ENCODE data around the gene SMARCA2.

Gene SMARCA2

GRCh38 chr9:2024888-2025782 lies 10.0 kb downstream of the SMARCA2 start:
- H3K27me3 ChIP-seq (ENCODE audit: control insufficient read depth, insufficient read depth, low read length), result peaks cover 10% of the 10 kb centered on the region
- H3K9ac ChIP-seq (ENCODE audit: low read depth, low read length), result no peak overlapping the region
- H3K27ac ChIP-seq (ENCODE audit: low read depth, low read length), result no peak overlapping the region
- H3K36me3 ChIP-seq (ENCODE audit: control insufficient read depth, insufficient read depth, low read length), result no peaks in the 10 kb centered on the region
- H3K9me3 ChIP-seq (ENCODE audit: control insufficient read depth, insufficient read depth, low read length), result no peaks in the 10 kb centered on the region
- H3K4me3 ChIP-seq (ENCODE audit: low read depth, low read length), result no peak overlapping the region
- H3K4me1 ChIP-seq (ENCODE audit: control insufficient read depth, insufficient read depth, low read length), result peaks cover 34% of the 10 kb centered on the region

DNA sequence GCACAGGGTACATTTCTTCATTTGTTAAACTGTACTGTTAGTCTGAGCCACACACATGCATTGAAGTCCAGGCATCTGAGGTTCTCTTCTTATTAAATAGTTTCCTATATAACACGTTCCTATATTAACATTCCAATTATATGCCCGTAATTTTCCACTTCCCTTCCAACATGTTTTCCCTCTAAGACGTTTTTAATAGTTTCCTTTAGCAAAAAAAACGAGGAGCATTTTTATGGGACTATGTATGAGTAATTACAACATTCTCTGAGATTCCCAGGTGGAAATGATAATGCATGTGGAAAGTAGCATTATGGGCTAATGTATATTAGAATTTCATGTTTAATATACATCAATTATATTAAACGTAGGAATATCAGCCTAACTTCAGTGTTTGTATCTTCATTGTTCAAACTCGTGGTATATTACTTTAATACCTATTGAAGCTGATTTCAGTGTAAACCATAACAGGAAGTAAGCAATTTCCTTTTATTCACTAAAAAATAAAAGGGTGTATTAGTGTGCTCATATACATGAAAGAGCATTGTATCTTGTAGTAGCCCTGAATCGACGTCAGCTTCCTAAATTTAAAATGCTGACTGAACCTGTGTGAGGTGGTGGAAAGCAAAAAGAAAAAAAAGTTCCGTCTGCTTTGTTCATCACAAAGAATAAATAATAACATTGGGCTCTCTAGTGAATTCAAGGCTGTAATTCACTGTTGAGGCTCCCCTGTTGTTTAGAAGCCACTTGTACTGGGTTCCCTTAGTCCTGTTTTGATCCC lies 11.3 kb downstream of the SMARCA2 start:
- Histone ChIP-seq H3K9ac (ENCODE audit: low read depth, low read length) (no peak overlapping the region), H3K4me3 (ENCODE audit: low read depth, low read length) (no peak overlapping the region), H3K27ac (ENCODE audit: low read depth, low read length) (no peak overlapping the region), H3K36me3 (ENCODE audit: control insufficient read depth, insufficient read depth, low read length) (no peaks in the 10 kb centered on the region), H3K9me3 (ENCODE audit: control insufficient read depth, insufficient read depth, low read length) (no peaks in the 10 kb centered on the region), H3K27me3 (ENCODE audit: control insufficient read depth, insufficient read depth, low read length) (0 out of 2 replicates have a peak, but pooled peaks cover 3% of the 10 kb centered on the region), H3K4me1 (ENCODE audit: control insufficient read depth, insufficient read depth, low read length) (peaks cover 33% of the 10 kb centered on the region)

DNA sequence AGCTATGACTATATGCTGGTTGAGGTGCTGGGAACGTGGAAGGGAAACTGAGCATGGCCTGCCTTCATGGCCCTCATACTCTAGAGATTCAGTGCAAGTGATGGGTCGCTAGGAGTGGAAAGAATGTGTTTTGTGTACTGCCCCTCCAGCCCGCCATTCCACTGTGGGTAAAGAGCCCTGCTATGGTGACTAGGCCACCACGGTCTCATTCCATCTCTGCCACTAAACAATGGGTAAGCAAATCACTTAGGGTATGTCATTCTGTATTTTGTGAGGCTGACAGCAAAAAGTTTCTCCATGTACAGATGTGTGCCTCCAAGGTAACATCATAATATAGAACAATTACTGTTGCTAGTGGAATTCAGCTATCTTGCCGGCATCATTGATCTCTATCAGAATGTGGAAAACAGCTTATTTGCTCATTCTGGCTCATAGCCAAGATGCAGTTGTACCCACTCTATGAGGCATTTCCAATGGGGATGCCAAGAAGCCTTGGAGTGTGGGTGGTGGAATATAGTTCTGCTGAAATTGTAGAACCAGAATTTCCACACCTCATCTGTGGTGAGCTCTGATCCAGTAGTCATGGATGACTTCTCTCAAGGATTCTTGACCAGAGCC lies 12.5 kb downstream of the SMARCA2 start:
- no peaks in the 10 kb centered on the region for H3K9me3 ChIP-seq (ENCODE audit: control insufficient read depth, insufficient read depth, low read length)
- no peak overlapping the region for H3K27ac ChIP-seq (ENCODE audit: low read depth, low read length)
- no peak overlapping the region for H3K9ac ChIP-seq (ENCODE audit: low read depth, low read length)
- no peaks in the 10 kb centered on the region for H3K36me3 ChIP-seq (ENCODE audit: control insufficient read depth, insufficient read depth, low read length)
- peaks cover 26% of the 10 kb centered on the region for H3K4me1 ChIP-seq (ENCODE audit: control insufficient read depth, insufficient read depth, low read length)
- no peak overlapping the region for H3K4me3 ChIP-seq (ENCODE audit: low read depth, low read length)
- H3K27me3 ChIP-seq (ENCODE audit: control insufficient read depth, insufficient read depth, low read length), result no peaks in the 10 kb centered on the region

DNA sequence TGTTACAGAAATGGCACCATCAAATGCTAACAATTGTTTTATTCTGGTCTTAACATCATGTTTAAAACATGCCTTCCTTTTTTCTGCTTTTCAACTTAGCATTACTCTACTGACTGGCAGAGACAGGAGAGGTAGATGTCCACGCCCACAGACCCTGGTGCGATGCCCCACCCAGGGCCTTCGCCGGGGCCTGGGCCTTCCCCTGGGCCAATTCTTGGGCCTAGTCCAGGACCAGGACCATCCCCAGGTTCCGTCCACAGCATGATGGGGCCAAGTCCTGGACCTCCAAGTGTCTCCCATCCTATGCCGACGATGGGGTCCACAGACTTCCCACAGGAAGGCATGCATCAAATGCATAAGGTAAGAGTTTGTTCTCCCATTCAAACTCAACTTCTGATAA lies 13.7 kb downstream of the SMARCA2 start:
- Histone ChIP-seq H3K4me1 (ENCODE audit: control insufficient read depth, insufficient read depth, low read length) (peaks cover 15% of the 10 kb centered on the region), H3K9me3 (ENCODE audit: control insufficient read depth, insufficient read depth, low read length) (no peaks in the 10 kb centered on the region), H3K9ac (ENCODE audit: low read depth, low read length) (no peak overlapping the region), H3K27me3 (ENCODE audit: control insufficient read depth, insufficient read depth, low read length) (no peaks in the 10 kb centered on the region), H3K36me3 (ENCODE audit: control insufficient read depth, insufficient read depth, low read length) (no peaks in the 10 kb centered on the region; the same call in 1 of the 2 replicates), H3K4me3 (ENCODE audit: low read depth, low read length) (no peak overlapping the region), H3K27ac (ENCODE audit: low read depth, low read length) (no peak overlapping the region)

DNA sequence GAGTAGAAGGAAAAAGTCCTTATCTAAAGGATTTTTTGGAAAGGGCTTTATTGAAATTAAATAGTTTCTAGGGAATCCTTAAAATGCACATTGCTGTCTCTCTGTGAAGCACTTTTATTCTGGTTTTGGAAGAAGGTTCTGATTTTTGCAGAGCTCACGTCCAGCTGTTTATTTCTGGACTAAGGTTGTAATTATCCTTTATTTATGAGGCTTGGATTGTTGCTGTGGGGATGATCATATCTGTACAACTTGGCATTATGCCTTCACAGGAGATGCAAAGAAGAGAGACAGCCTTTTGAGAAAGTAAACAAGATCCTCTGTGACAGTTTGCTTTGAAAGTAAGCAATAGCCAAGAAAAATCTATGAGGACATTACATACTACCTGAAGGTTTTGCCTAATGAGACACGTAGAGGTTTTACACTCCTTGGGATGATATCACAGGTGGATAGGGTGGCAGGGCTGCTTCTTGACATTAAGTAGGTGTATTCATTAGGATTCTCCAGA lies 14.6 kb downstream of the SMARCA2 start:
- Histone ChIP-seq H3K36me3 (ENCODE audit: control insufficient read depth, insufficient read depth, low read length) (no peaks in the 10 kb centered on the region; the same call in 1 of the 2 replicates), H3K27ac (ENCODE audit: low read depth, low read length) (no peak overlapping the region), H3K9ac (ENCODE audit: low read depth, low read length) (no peak overlapping the region), H3K27me3 (ENCODE audit: control insufficient read depth, insufficient read depth, low read length) (no peaks in the 10 kb centered on the region), H3K4me1 (ENCODE audit: control insufficient read depth, insufficient read depth, low read length) (peaks cover 7% of the 10 kb centered on the region), H3K9me3 (ENCODE audit: control insufficient read depth, insufficient read depth, low read length) (no peaks in the 10 kb centered on the region), H3K4me3 (ENCODE audit: low read depth, low read length) (no peak overlapping the region)

DNA sequence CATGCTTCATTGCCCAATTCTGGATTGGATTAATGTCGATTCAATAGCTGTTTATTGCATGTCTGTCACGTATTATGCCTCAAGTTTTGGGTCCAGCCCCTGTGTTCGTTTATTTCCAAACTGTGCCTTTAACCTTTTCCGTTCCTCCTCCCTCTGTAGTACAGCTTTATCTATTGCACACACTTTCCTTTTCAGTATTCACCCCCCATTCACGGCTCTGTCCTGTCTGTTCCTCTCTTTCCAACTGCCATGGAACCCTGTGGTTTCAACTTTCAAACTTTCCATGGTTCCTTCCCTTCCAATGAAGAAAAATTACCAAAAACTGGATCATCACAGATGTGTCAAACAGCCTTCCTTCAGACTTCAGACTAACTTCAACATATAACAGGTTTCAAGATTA lies 17.1 kb downstream of the SMARCA2 start:
- no peaks in the 10 kb centered on the region for H3K27me3 ChIP-seq (ENCODE audit: control insufficient read depth, insufficient read depth, low read length)
- H3K4me1 ChIP-seq (ENCODE audit: control insufficient read depth, insufficient read depth, low read length), result no peaks in the 10 kb centered on the region
- H3K9me3 ChIP-seq (ENCODE audit: control insufficient read depth, insufficient read depth, low read length), result no peaks in the 10 kb centered on the region
- H3K36me3 ChIP-seq (ENCODE audit: control insufficient read depth, insufficient read depth, low read length), result no peaks in the 10 kb centered on the region; the same call in 1 of the 2 replicates
- no peak overlapping the region for H3K9ac ChIP-seq (ENCODE audit: low read depth, low read length)
- H3K27ac ChIP-seq (ENCODE audit: low read depth, low read length), result no peak overlapping the region
- no peak overlapping the region for H3K4me3 ChIP-seq (ENCODE audit: low read depth, low read length)

DNA sequence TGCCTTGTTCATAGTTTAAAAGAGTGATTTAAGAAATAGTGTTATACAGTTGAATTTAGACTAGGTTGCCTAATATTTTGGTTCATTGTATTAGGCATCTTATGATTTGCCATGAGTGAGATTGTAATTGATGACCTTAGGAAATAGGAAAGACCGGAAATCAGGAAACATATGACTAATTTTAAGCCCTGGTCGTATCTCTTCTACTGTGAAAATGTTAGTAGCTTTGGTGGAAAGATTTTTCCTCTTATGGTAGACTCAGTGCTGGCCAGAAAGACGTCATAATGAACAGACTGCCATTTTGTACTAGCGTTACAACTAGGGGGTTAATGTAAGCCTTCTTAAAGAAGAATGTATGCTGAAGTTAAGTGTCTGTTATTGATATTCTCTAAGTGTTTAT lies 21.7 kb downstream of the SMARCA2 start:
- H3K36me3 ChIP-seq (ENCODE audit: control insufficient read depth, insufficient read depth, low read length), result no peaks in the 10 kb centered on the region; the same call in none of the 2 replicates
- H3K27ac ChIP-seq (ENCODE audit: low read depth, low read length), result no peak overlapping the region
- no peaks in the 10 kb centered on the region for H3K27me3 ChIP-seq (ENCODE audit: control insufficient read depth, insufficient read depth, low read length)
- no peaks in the 10 kb centered on the region for H3K9me3 ChIP-seq (ENCODE audit: control insufficient read depth, insufficient read depth, low read length)
- H3K4me3 ChIP-seq (ENCODE audit: low read depth, low read length), result no peak overlapping the region
- no peak overlapping the region for H3K9ac ChIP-seq (ENCODE audit: low read depth, low read length)
- no peaks in the 10 kb centered on the region; the same call in 1 of the 2 replicates for H3K4me1 ChIP-seq (ENCODE audit: control insufficient read depth, insufficient read depth, low read length)

DNA sequence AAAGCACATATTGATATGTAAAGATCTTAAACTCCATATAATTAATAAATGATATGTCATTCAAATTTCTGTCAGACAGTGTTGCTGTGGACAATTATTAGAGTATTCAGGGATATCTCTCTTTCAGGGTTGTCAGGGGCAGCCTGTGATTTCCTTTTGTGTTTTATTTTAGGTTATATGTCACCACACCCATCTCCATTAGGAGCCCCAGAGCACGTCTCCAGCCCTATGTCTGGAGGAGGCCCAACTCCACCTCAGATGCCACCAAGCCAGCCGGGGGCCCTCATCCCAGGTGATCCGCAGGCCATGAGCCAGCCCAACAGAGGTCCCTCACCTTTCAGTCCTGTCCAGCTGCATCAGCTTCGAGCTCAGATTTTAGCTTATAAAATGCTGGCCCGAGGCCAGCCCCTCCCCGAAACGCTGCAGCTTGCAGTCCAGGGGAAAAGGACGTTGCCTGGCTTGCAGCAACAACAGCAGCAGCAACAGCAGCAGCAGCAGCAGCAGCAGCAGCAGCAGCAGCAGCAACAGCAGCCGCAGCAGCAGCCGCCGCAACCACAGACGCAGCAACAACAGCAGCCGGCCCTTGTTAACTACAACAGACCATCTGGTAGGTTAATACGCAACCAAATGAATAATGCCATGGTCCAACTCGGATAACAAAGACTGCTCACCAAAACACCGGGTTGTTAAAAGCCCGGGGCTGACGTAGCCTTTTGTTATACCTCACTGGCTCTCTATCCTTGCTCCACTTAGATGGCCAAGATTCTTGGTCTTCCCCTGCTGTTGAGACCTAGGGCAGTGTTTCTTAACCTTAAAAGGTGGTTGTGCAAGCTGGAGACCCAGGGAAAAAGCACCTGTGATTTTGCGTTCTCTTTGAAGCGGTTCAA lies 24.4 kb downstream of the SMARCA2 start:
- Histone ChIP-seq H3K9me3 (ENCODE audit: control insufficient read depth, insufficient read depth, low read length) (no peaks in the 10 kb centered on the region), H3K27me3 (ENCODE audit: control insufficient read depth, insufficient read depth, low read length) (peaks cover 1% of the 10 kb centered on the region; the same call in 1 of the 2 replicates), H3K9ac (ENCODE audit: low read depth, low read length) (no peak overlapping the region; the same call in 1 of the 2 replicates), H3K36me3 (ENCODE audit: control insufficient read depth, insufficient read depth, low read length) (no peaks in the 10 kb centered on the region; the same call in 1 of the 2 replicates), H3K27ac (ENCODE audit: low read depth, low read length) (no peak overlapping the region), H3K4me3 (ENCODE audit: low read depth, low read length) (no peak overlapping the region), H3K4me1 (ENCODE audit: control insufficient read depth, insufficient read depth, low read length) (peaks cover 5% of the 10 kb centered on the region)

DNA sequence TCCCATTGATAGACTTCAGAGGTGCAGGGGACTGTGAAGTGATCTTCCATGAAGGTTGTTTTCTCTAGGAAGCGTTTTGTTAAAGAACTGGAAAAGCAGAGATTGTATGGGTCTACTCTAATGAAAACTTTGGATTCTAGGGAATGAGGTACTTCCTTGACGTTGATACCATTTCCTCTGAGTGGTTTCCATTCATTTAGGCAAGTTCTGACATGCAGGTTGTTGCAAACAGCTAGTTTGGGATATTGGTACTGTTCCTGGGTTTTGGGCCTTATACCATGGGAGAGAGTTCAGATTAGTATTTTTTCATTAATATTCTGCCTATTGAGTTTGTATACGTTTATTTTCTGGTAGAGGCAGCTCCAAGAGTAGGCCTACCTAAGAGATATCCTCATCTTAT lies 25.7 kb downstream of the SMARCA2 start:
- Histone ChIP-seq H3K36me3 (ENCODE audit: control insufficient read depth, insufficient read depth, low read length) (no peaks in the 10 kb centered on the region; the same call in 1 of the 2 replicates), H3K4me1 (ENCODE audit: control insufficient read depth, insufficient read depth, low read length) (peaks cover 5% of the 10 kb centered on the region), H3K4me3 (ENCODE audit: low read depth, low read length) (no peak overlapping the region), H3K27ac (ENCODE audit: low read depth, low read length) (no peak overlapping the region), H3K9ac (ENCODE audit: low read depth, low read length) (no peak overlapping the region), H3K27me3 (ENCODE audit: control insufficient read depth, insufficient read depth, low read length) (peaks cover 7% of the 10 kb centered on the region), H3K9me3 (ENCODE audit: control insufficient read depth, insufficient read depth, low read length) (no peaks in the 10 kb centered on the region)

DNA sequence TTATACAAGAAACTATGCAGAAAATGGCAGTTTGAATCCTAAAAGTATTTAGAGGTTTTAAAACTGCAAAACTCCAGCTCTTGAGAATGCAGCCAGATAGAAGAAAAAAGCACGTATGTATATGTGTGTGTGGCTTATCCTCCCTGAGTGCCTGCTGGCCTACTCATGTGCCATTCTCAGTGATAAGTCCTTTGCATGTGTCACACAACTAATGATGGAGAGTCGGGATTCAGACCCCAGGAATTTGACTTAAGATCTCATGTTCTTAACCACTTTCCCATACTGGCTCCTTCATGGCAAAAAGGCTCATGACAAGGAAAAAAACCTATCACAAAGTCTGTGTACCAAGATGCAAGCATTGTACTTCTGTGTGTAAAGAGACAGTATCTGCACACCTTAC lies 26.6 kb downstream of the SMARCA2 start:
- no peak overlapping the region for H3K9ac ChIP-seq (ENCODE audit: low read depth, low read length)
- no peak overlapping the region for H3K4me3 ChIP-seq (ENCODE audit: low read depth, low read length)
- H3K9me3 ChIP-seq (ENCODE audit: control insufficient read depth, insufficient read depth, low read length), result no peaks in the 10 kb centered on the region
- peaks cover 11% of the 10 kb centered on the region for H3K4me1 ChIP-seq (ENCODE audit: control insufficient read depth, insufficient read depth, low read length)
- H3K27me3 ChIP-seq (ENCODE audit: control insufficient read depth, insufficient read depth, low read length), result peaks cover 16% of the 10 kb centered on the region
- H3K27ac ChIP-seq (ENCODE audit: low read depth, low read length), result no peak overlapping the region
- H3K36me3 ChIP-seq (ENCODE audit: control insufficient read depth, insufficient read depth, low read length), result no peaks in the 10 kb centered on the region; the same call in 1 of the 2 replicates

Data from HUES48 (cell line).